ENCODE measurements around the gene SPACA5.
"Not testable (repeated sequence)": the region's sequence is repeated elsewhere in the genome, so short reads cannot be mapped to it uniquely, and the experiment has no call there.

SPACA5 gene

GRCh38 chrX:48022100-48022499 lies 15.3 kb downstream of the SPACA5 start:
- no peak for DNase-seq

- no peak for DNase-seq
Observed at GRCh38 chrX:48022738-48023137, 15.9 kb downstream of the SPACA5 start.

GRCh38 chrX:48025561-48025960 lies 18.8 kb downstream of the SPACA5 start:
- no peak for DNase-seq

- not testable (repeated sequence) for DNase-seq
Observed at GRCh38 chrX:48027545-48027944, 20.8 kb downstream of the SPACA5 start.

GRCh38 chrX:48028091-48028490 lies 21.3 kb downstream of the SPACA5 start:
- DNase-seq = no peak

GRCh38 chrX:48030237-48030636 lies 23.4 kb downstream of the SPACA5 start:
- DNase-seq = no peak

GRCh38 chrX:48030641-48031173 lies 23.9 kb downstream of the SPACA5 start:
- not testable (repeated sequence) for DNase-seq

- no peak for DNase-seq
Observed at GRCh38 chrX:48035891-48036290, 29.1 kb downstream of the SPACA5 start.

- no peak for DNase-seq
Observed at GRCh38 chrX:48043056-48043455, 36.3 kb downstream of the SPACA5 start.

- DNase-seq = no peak
Observed at GRCh38 chrX:48045410-48046311, 38.9 kb downstream of the SPACA5 start.

GRCh38 chrX:48046846-48047245 lies 40.1 kb downstream of the SPACA5 start:
- no peak for DNase-seq

GRCh38 chrX:48058621-48059295 lies 52.0 kb downstream of the SPACA5 start:
- no peak for DNase-seq

GRCh38 chrX:48059296-48059639 lies 52.5 kb downstream of the SPACA5 start:
- no peak for DNase-seq
